H1 (cell line): Measurements from ENCODE around the gene SCARB2. TPM values are rescaled to one million over a fixed set of nuclear protein-coding genes. Genes with fewer than 3 reads are reported as not detected.

ENCODE experiments used
- CTCF ChIA-PET: fragments of 300-600 bp; sonication (Branson Sonifier 250); formaldehyde crosslinking; loops from one replicate; lab custom pipeline; 2021; ENCODE audit not compliant: partially characterized antibody; lab: Charles Lee
- POLR2A ChIA-PET: fragments of 300-600 bp; sonication (Branson Sonifier 250); formaldehyde crosslinking; loops from one replicate; lab custom pipeline; 2021; ENCODE audit warnings: inconsistent platforms; ENCODE audit not compliant: partially characterized antibody; lab: Charles Lee
- DNase-seq, 2 experiments: peaks; one replicate each; pipeline versions ENCODE4 v3.0.0 to v3.0.0-alpha.2; 2010 to 2022; ENCODE audit warnings: low spot score in 2 of 2, low read depth in 1 of 2, mixed read lengths in 1 of 2
- FAIRE-seq: peaks from 2 replicates; lab custom pipeline; 2011; peaks lifted over from hg19 to GRCh38; lab: Jason Lieb, UNC
- H2AFZ ChIP-seq: 2 replicates; pipeline ENCODE4 v1.8.1; 2012; ENCODE audit warnings: low read length, inconsistent platforms
- H2AK5ac ChIP-seq: 2 replicates; pipeline ENCODE4 v1.6.1; 2013; ENCODE audit warnings: low read depth, low read length
- H2BK120ac ChIP-seq: replicated peaks from 2 replicates; pipeline ENCODE3; 2013; ENCODE audit warnings: low read depth, low read length, inconsistent platforms
- H2BK12ac ChIP-seq: 2 replicates; pipeline ENCODE4 v1.6.1; 2013; ENCODE audit warnings: low read depth, low read length
- H2BK15ac ChIP-seq: 2 replicates; pipeline ENCODE4 v1.6.1; 2013; ENCODE audit warnings: low read length
- H2BK20ac ChIP-seq: 2 replicates; pipeline ENCODE4 v1.6.1; 2013; ENCODE audit warnings: low read length
- H2BK5ac ChIP-seq: 2 replicates; pipeline ENCODE4 v1.6.1; 2013; ENCODE audit warnings: low read depth, low read length
- H3K14ac ChIP-seq: 2 replicates; pipeline ENCODE4 v1.6.1; 2013; ENCODE audit warnings: inconsistent platforms; ENCODE audit not compliant: insufficient read length
- H3K18ac ChIP-seq: 2 replicates; pipeline ENCODE4 v1.6.1; 2013; ENCODE audit warnings: low read length; ENCODE audit errors: extremely low read depth
- H3K23ac ChIP-seq: 2 replicates; pipeline ENCODE4 v1.6.1; 2013; ENCODE audit warnings: inconsistent platforms; ENCODE audit not compliant: insufficient read length
- H3K23me2 ChIP-seq: 2 replicates; pipeline ENCODE4 v1.6.1; 2013; ENCODE audit warnings: low read depth, low read length
- H3K27ac ChIP-seq: 2 replicates; pipeline ENCODE4 v1.6.1; 2011; ENCODE audit warnings: low read depth, low read length, inconsistent platforms
- H3K27me3 ChIP-seq, 4 experiments: replicated peaks in 1 of 4; 1 replicate in 1 of 4; 2 replicates in 3 of 4; pipeline versions ENCODE4 v1.6.1 to v1.8.1; 2011 to 2013; ENCODE audit warnings: low read length in 3 of 4, mild to moderate bottlenecking in 3 of 4, inconsistent platforms in 2 of 4, mixed read lengths in 2 of 4, moderate library complexity in 1 of 4; ENCODE audit not compliant: control insufficient read depth in 3 of 4, insufficient read depth in 3 of 4; ENCODE audit errors: extremely low read depth in 1 of 4
- H3K36me3 ChIP-seq, 4 experiments: 2 replicates each; pipeline versions ENCODE4 v1.6.1 to v1.8.1; 2011 to 2013; ENCODE audit warnings: mild to moderate bottlenecking in 4 of 4, low read length in 3 of 4, moderate library complexity in 2 of 4, control low read depth in 1 of 4, inconsistent platforms in 1 of 4; ENCODE audit not compliant: insufficient read depth in 4 of 4, control insufficient read depth in 2 of 4
- H3K4ac ChIP-seq: replicated peaks from 2 replicates; pipeline ENCODE3; 2013; ENCODE audit warnings: low read length, low read depth, mixed read lengths, inconsistent platforms; ENCODE audit not compliant: insufficient read length
- H3K4me1 ChIP-seq, 4 experiments: replicated peaks in 1 of 4; 1 replicate in 1 of 4; 2 replicates in 3 of 4; pipeline versions ENCODE4 v1.6.1 to v1.8.1; 2011 to 2013; ENCODE audit warnings: low read length in 3 of 4, inconsistent platforms in 2 of 4, mixed read lengths in 1 of 4; ENCODE audit not compliant: insufficient read depth in 4 of 4, control insufficient read depth in 3 of 4
- H3K4me2 ChIP-seq, 2 experiments: 2 replicates each; pipeline versions ENCODE4 v1.6.1 to v1.8.1; 2011 to 2013; ENCODE audit warnings: low read depth in 2 of 2, low read length in 2 of 2, control low read depth in 1 of 2, inconsistent platforms in 1 of 2, mild to moderate bottlenecking in 1 of 2; ENCODE audit not compliant: insufficient read depth in 1 of 2
- H3K4me3 ChIP-seq, 4 experiments: fragments of 200-600, 300-600 bp in 1 of 4; sonication (generic), shearing (Covaris generic), sonication (Bioruptor Twin) in 1 of 4; 2 replicates each; pipeline versions ENCODE4 v1.5.1 to v1.8.1; 2011 to 2016; ENCODE audit warnings: low read length in 4 of 4, low read depth in 3 of 4, control low read depth in 2 of 4, inconsistent platforms in 2 of 4, mild to moderate bottlenecking in 2 of 4, mixed read lengths in 1 of 4, moderate library complexity in 1 of 4; ENCODE audit not compliant: insufficient read depth in 2 of 4; ENCODE audit errors: extremely low read depth in 1 of 4
- H3K56ac ChIP-seq: replicated peaks from 2 replicates; pipeline ENCODE3; 2013; ENCODE audit warnings: low read depth, mild to moderate bottlenecking, mixed read lengths, low read length, inconsistent platforms; ENCODE audit not compliant: insufficient read length
- H3K79me1 ChIP-seq: 2 replicates; pipeline ENCODE4 v1.6.1; 2013; ENCODE audit warnings: low read depth, low read length, control low read depth
- H3K79me2 ChIP-seq, 2 experiments: 2 replicates each; pipeline versions ENCODE4 v1.6.1 to v1.8.1; 2012 to 2013; ENCODE audit warnings: low read length in 2 of 2, mild to moderate bottlenecking in 2 of 2, inconsistent platforms in 1 of 2; ENCODE audit not compliant: insufficient read depth in 2 of 2, control insufficient read depth in 1 of 2
- H3K9ac ChIP-seq, 4 experiments: replicated peaks in 1 of 4; 1 replicate in 1 of 4; 2 replicates in 3 of 4; pipeline versions ENCODE4 v1.6.1 to v1.8.1; 2011 to 2013; ENCODE audit warnings: low read depth in 3 of 4, low read length in 3 of 4, control low read depth in 2 of 4, mild to moderate bottlenecking in 2 of 4, moderate library complexity in 2 of 4, inconsistent platforms in 1 of 4; ENCODE audit errors: extremely low read depth in 1 of 4
- H3K9me3 ChIP-seq, 2 experiments: 2 replicates each; pipeline versions ENCODE4 v1.6.1 to v1.8.1; 2012 to 2013; ENCODE audit warnings: mild to moderate bottlenecking in 2 of 2, moderate library complexity in 2 of 2, control low read depth in 1 of 2, inconsistent platforms in 1 of 2, low read depth in 1 of 2, low read length in 1 of 2, mixed read lengths in 1 of 2; ENCODE audit not compliant: insufficient read depth in 2 of 2
- H4K20me1 ChIP-seq, 2 experiments: replicated peaks in 1 of 2; 2 replicates each; pipeline versions ENCODE3 to v1.8.1; 2011 to 2013; ENCODE audit warnings: inconsistent platforms in 2 of 2, low read length in 2 of 2, mild to moderate bottlenecking in 1 of 2; ENCODE audit not compliant: insufficient read depth in 2 of 2, control insufficient read depth in 1 of 2
- H4K5ac ChIP-seq: 2 replicates; pipeline ENCODE4 v1.6.1; 2013; ENCODE audit warnings: low read length, low read depth, mixed read lengths, inconsistent platforms; ENCODE audit not compliant: insufficient read length
- H4K8ac ChIP-seq: 2 replicates; pipeline ENCODE4 v1.8.0; 2013; ENCODE audit warnings: mild to moderate bottlenecking, moderate library complexity, low read length, inconsistent platforms; ENCODE audit not compliant: insufficient read depth; ENCODE audit errors: extremely low read depth
- H4K91ac ChIP-seq: replicated peaks from 2 replicates; pipeline ENCODE3; 2013; ENCODE audit warnings: low read length, mixed read lengths, inconsistent platforms; ENCODE audit not compliant: insufficient read length
- EP300 ChIP-seq, 2 experiments: IDR thresholded peaks; 1 replicate in 1 of 2; 2 replicates in 1 of 2; pipeline ENCODE4 v1.6.1; 2011 to 2012; ENCODE audit warnings: low read depth in 2 of 2, low read length in 2 of 2, mild to moderate bottlenecking in 2 of 2, borderline replicate concordance in 1 of 2, inconsistent platforms in 1 of 2, moderate library complexity in 1 of 2
- MAFK ChIP-seq: IDR thresholded peaks from 2 replicates; pipeline ENCODE4 v1.6.1; 2012; ENCODE audit warnings: low read depth, mild to moderate bottlenecking, improper control_type of control experiment, low read length
- NANOG ChIP-seq: IDR thresholded peaks from 2 replicates; pipeline ENCODE4 v1.6.1; 2011; ENCODE audit warnings: low read length, low read depth, mild to moderate bottlenecking, inconsistent platforms; ENCODE audit not compliant: insufficient read depth, poor library complexity, severe bottlenecking
- POLR2A ChIP-seq, 2 experiments: IDR thresholded peaks; 1 replicate in 1 of 2; 2 replicates in 1 of 2; pipeline ENCODE4 v1.6.1; 2011; ENCODE audit warnings: low read depth in 2 of 2, low read length in 2 of 2, mild to moderate bottlenecking in 2 of 2; ENCODE audit errors: control extremely low read depth in 1 of 2
- POU5F1 ChIP-seq: IDR thresholded peaks from 2 replicates; pipeline ENCODE4 v1.6.1; 2011; ENCODE audit warnings: low read depth, mild to moderate bottlenecking, low read length, moderate library complexity
- RAD21 ChIP-seq, 2 experiments: IDR thresholded peaks in 1 of 2; conservative IDR thresholded peaks in 1 of 2; 2 replicates each; pipeline ENCODE4 v1.6.1; 2011; ENCODE audit warnings: low read depth in 2 of 2, low read length in 2 of 2, improper control_type of control experiment in 1 of 2, inconsistent platforms in 1 of 2, mild to moderate bottlenecking in 1 of 2, moderate library complexity in 1 of 2
- RFX5 ChIP-seq: IDR thresholded peaks from 2 replicates; pipeline ENCODE4 v1.6.1; 2011; ENCODE audit warnings: low read depth, low read length, improper control_type of control experiment, borderline replicate concordance
- RNF2 ChIP-seq: fragments of 200-900, 300-1000 bp; sonication (generic); IDR thresholded peaks from 2 replicates; pipeline ENCODE4 v1.7.1; 2016; ENCODE audit warnings: borderline replicate concordance, low read depth, mild to moderate bottlenecking, antibody characterized with exemption, low read length; ENCODE audit not compliant: poor library complexity, severe bottlenecking; ENCODE audit errors: missing control alignments
- SIN3A ChIP-seq, 2 experiments: IDR thresholded peaks in 1 of 2; conservative IDR thresholded peaks in 1 of 2; 2 replicates each; pipeline ENCODE4 v1.6.1; 2011 to 2012; ENCODE audit warnings: low read length in 2 of 2, improper control_type of control experiment in 1 of 2, low read depth in 1 of 2, mild to moderate bottlenecking in 1 of 2
- SP4 ChIP-seq: IDR thresholded peaks from 2 replicates; pipeline ENCODE4 v1.6.1; 2012; ENCODE audit warnings: low read length, inconsistent platforms
- TBP ChIP-seq: IDR thresholded peaks from 2 replicates; pipeline ENCODE4 v1.6.1; 2011; ENCODE audit warnings: low read depth, low read length, improper control_type of control experiment
- WGBS, 2 experiments: shearing (Covaris generic) in 1 of 2; methylation state at CpG; one replicate each; pipeline versions ENCODE4 v1.1.6 to v1.1.7; 2013 to 2015; ENCODE audit warnings: low lambda C conversion rate in 2 of 2, mixed read lengths in 2 of 2, inconsistent platforms in 1 of 2, low coverage in 1 of 2, missing lambda C conversion rate in 1 of 2; ENCODE audit not compliant: insufficient replicate concordance in 2 of 2, insufficient coverage in 1 of 2, insufficient read length in 1 of 2; ENCODE audit errors: extremely low coverage in 1 of 2, missing lambda C conversion rate in 1 of 2; 5-methylcytosine and 5-hydroxymethylcytosine counted together
- polyA plus RNA-seq, 7 experiments: library from polyadenylated mRNA; depleted of rRNA in 3 of 7; stranded (reverse) in 5 of 7; unstranded in 2 of 7; fragments of >200 nt in 5 of 7; fragments of 200-250 nt in 2 of 7; gene quantifications; 1 replicate in 5 of 7; 2 replicates in 1 of 7; 4 replicates in 1 of 7; pipeline versions ENCODE4 v1.2.1 to v1.2.3, GENCODE V29; 2011 to 2013; ENCODE audit warnings: missing spikeins in 2 of 7, mixed read lengths in 2 of 7
- total RNA-seq: library from RNA; stranded (reverse); fragmentation: NEBNext Ultra II Directional; extraction: Animal tissue kit (Norgen Biotek cat#: 25700); gene quantifications from 2 replicates; pipeline ENCODE4 v1.2.1, GENCODE V29; 2021

SCARB2 gene
- total and polyA plus RNA-seq, 2 of the 8 experiments (the other 6 are each of a cell fraction or from before 2014, with no cell fraction given), result 18.5 to 35.7 TPM

- H3K18ac ChIP-seq, result no peak overlapping the region
- H3K79me2 ChIP-seq, result peaks cover 0 to 12% of the 10 kb centered on the region in 2 experiments; a peak in 1 of 4 replicates
- H2BK15ac ChIP-seq, result no peak overlapping the region
- H2AK5ac ChIP-seq, result no peak overlapping the region
- H3K56ac ChIP-seq, result no peak overlapping the region
- no peaks in the 10 kb centered on the region for H4K20me1 ChIP-seq
- H3K4me3 ChIP-seq, result peak overlapping the region in 3 of 4 experiments; percentile 10 to 60 (median 47); a peak in 5 of 8 replicates
- FAIRE-seq (no peak), DNase-seq (no peak)
- no peaks in the 10 kb centered on the region for H3K27me3 ChIP-seq
- no peak overlapping the region for H3K14ac ChIP-seq
- H2BK12ac ChIP-seq, result no peak overlapping the region
- no peak overlapping the region for H3K4ac ChIP-seq
- no peak overlapping the region for H2BK5ac ChIP-seq
- peaks cover 3 to 9% (median 5%) of the 10 kb centered on the region in 4 experiments; a peak in 6 of 7 replicates for H3K4me1 ChIP-seq
- no peak overlapping the region; a peak in 1 of 7 replicates for H3K9ac ChIP-seq
- H4K91ac ChIP-seq, result no peak overlapping the region
- no peaks in the 10 kb centered on the region for H3K23me2 ChIP-seq
- WGBS, 2 experiments, result 56% methylated on average over 2 of the region's 2 CpGs; no CpG with 5 or more reads in 1 of the 2 experiments
- POLR2A ChIA-PET, result interaction anchor here (0.6 to 1.9 kb wide), 4 partner anchors 13 to 193 kb away, joined by 3 to 4 read pairs (median 4); partner anchors contain the start of genes FAM47E and STBD1
- H3K4me2 ChIP-seq, result peak overlapping the region; percentile 60 to 80
- no peak overlapping the region for H2AFZ ChIP-seq
- H4K8ac ChIP-seq, result no peak overlapping the region
- TF ChIP-seq MAFK (no peak), RFX5 (no peak), EP300 (IDR thresholded peaks at IDR 0.05; ENCODE audit: borderline replicate concordance in 1 of 2, low read depth in 2 of 2, low read length in 2 of 2) (no peak), POLR2A (IDR thresholded peaks at IDR 0.05; ENCODE audit: control extremely low read depth in 1 of 2, low read depth in 2 of 2, low read length in 2 of 2) (no peak), TBP (no peak), RNF2 (no peak), SP4 (no peak), POU5F1 (no peak), SIN3A (conservative IDR thresholded peaks at IDR 0.05 in 1 of 2, IDR thresholded peaks at IDR 0.05 in 1 of 2; ENCODE audit: low read depth in 1 of 2, low read length in 2 of 2) (no peak), NANOG (no peak), RAD21 (IDR thresholded peaks at IDR 0.05 in 1 of 2, conservative IDR thresholded peaks at IDR 0.05 in 1 of 2; ENCODE audit: low read depth in 2 of 2, low read length in 2 of 2) (no peak)
- TF ChIP-seq, all 59 proteins: peak for 0
- no peak overlapping the region for H3K27ac ChIP-seq
- H3K79me1 ChIP-seq, result no peaks in the 10 kb centered on the region
- H2BK120ac ChIP-seq, result no peak overlapping the region
- H3K23ac ChIP-seq, result no peak overlapping the region
- CTCF ChIA-PET, result interaction anchor here (0.8 to 1.9 kb wide), 4 partner anchors 8 to 144 kb away, joined by 3 to 7 read pairs (median 6); no protein-coding TSS in a partner anchor
- H3K9me3 ChIP-seq, result peaks cover 6 to 8% of the 10 kb centered on the region in 2 experiments; a peak in 2 of 4 replicates
- no peak overlapping the region for H2BK20ac ChIP-seq
- H3K36me3 ChIP-seq, result peaks cover 0 to 18% (median 0%) of the 10 kb centered on the region in 4 experiments; a peak in 3 of 8 replicates
- H4K5ac ChIP-seq, result no peak overlapping the region
Observed at GRCh38 chr4:76233529-76233928, 19.9 kb upstream of the SCARB2 start.
